Thoracic aorta (tissue), 2 donors: ENCODE data around the gene FANCI. TPM values are rescaled to one million over a fixed set of nuclear protein-coding genes. Genes with fewer than 3 reads are reported as not detected.

Experiments used
- ATAC-seq: fragments of 150-250 bp; one replicate; pipeline ENCODE4 v1.8.0; 2017; ENCODE audit warnings: low read depth; ENCODE audit not compliant: insufficient number of reproducible peaks, low FRiP score
- DNase-seq: peaks from one replicate; pipeline ENCODE4 v3.0.0-alpha.2; 2020; ENCODE audit warnings: low spot score
- H3K27ac ChIP-seq, 2 donors: fragments of 200-600 bp; sonication (generic); 1 replicate in 1 of 2; 2 replicates in 1 of 2; pipeline ENCODE4 v1.5.1; 2016; ENCODE audit warnings: mild to moderate bottlenecking in 2 of 2, moderate library complexity in 2 of 2
- H3K27me3 ChIP-seq: fragments of 200-600 bp; sonication (generic); replicated peaks from 2 replicates; pipeline ENCODE4 v1.6.0; 2016; ENCODE audit warnings: mild to moderate bottlenecking; ENCODE audit not compliant: insufficient read depth
- H3K36me3 ChIP-seq: fragments of 200-600 bp; sonication (generic); one replicate; pipeline ENCODE4 v1.5.1; 2016
- H3K4me1 ChIP-seq, 2 donors: fragments of 200-600 bp; sonication (generic); 1 replicate in 1 of 2; 2 replicates in 1 of 2; pipeline versions ENCODE4 v1.5.1 to v1.6.0; 2016; ENCODE audit warnings: low read depth in 2 of 2, mild to moderate bottlenecking in 1 of 2; ENCODE audit not compliant: control insufficient read depth in 1 of 2
- H3K4me3 ChIP-seq: fragments of 200-600 bp; sonication (generic); 2 replicates; pipeline ENCODE4 v1.5.1; 2016; ENCODE audit warnings: mild to moderate bottlenecking
- H3K9me3 ChIP-seq: fragments of 200-600 bp; sonication (generic); 2 replicates; pipeline ENCODE4 v1.5.1; 2016
- CTCF ChIP-seq: fragments of 200-600 bp; sonication (generic); IDR thresholded peaks from one replicate; pipeline ENCODE4 v1.5.1; 2019; ENCODE audit warnings: antibody characterized with exemption
- total RNA-seq, 2 donors: library from RNA; depleted of rRNA; stranded (reverse); fragments of >200 nt; gene quantifications; one replicate each; pipeline versions ENCODE4 v1.1.0 to v1.2.3, GENCODE V29; 2016

The FANCI gene
- total RNA-seq, 2 donors from 2014 or later: 3.0 to 16.2 TPM

GRCh38 chr15:89309993-89310392 lies 66.2 kb downstream of the FANCI start:
- Histone ChIP-seq H3K36me3 (peaks cover 2% of the 10 kb centered on the region), H3K4me1 (no peaks in the 10 kb centered on the region), H3K9me3 (no peaks in the 10 kb centered on the region), H3K27me3 (no peaks in the 10 kb centered on the region), H3K4me3 (no peak overlapping the region), H3K27ac (no peak overlapping the region)
- no peak for TF ChIP-seq CTCF
- DNase-seq: no peak
- no peak for ATAC-seq

GRCh38 chr15:89315375-89315929 lies 71.7 kb downstream of the FANCI start:
- ATAC-seq (no peak), DNase-seq (no peak)
- no peak for TF ChIP-seq CTCF
- Histone ChIP-seq H3K36me3 (peaks cover 48% of the 10 kb centered on the region), H3K27me3 (no peaks in the 10 kb centered on the region), H3K9me3 (no peaks in the 10 kb centered on the region), H3K4me3 (no peak overlapping the region), H3K27ac (no peak overlapping the region), H3K4me1 (no peaks in the 10 kb centered on the region)

- no peak for TF ChIP-seq CTCF
- ATAC-seq: no peak
Observed at GRCh38 chr15:89316504-89316903, 72.7 kb downstream of the FANCI start.

GRCh38 chr15:89317186-89317720 lies 73.5 kb downstream of the FANCI start:
- Histone ChIP-seq H3K27ac (no peak overlapping the region), H3K36me3 (peaks cover 66% of the 10 kb centered on the region), H3K4me1 (no peaks in the 10 kb centered on the region), H3K4me3 (no peak overlapping the region), H3K27me3 (no peaks in the 10 kb centered on the region), H3K9me3 (no peaks in the 10 kb centered on the region)
- TF ChIP-seq CTCF: no peak
- ATAC-seq (no peak), DNase-seq (no peak)

More at GRCh38 chr15:89316504-89316903, 72.7 kb downstream of the FANCI start:
- H3K27me3 ChIP-seq: no peaks in the 10 kb centered on the region
- no peak overlapping the region for H3K4me3 ChIP-seq
- no peaks in the 10 kb centered on the region for H3K4me1 ChIP-seq
- DNase-seq: no peak
- no peak overlapping the region for H3K27ac ChIP-seq
- H3K9me3 ChIP-seq: no peaks in the 10 kb centered on the region
- H3K36me3 ChIP-seq: peaks cover 59% of the 10 kb centered on the region

- no peaks in the 10 kb centered on the region for H3K9me3 ChIP-seq
- no peaks in the 10 kb centered on the region for H3K4me1 ChIP-seq
- H3K4me3 ChIP-seq: no peak overlapping the region
- ATAC-seq (no peak), DNase-seq (no peak)
- H3K27ac ChIP-seq: no peak overlapping the region
- H3K36me3 ChIP-seq: peaks cover 91% of the 10 kb centered on the region
- H3K27me3 ChIP-seq: no peaks in the 10 kb centered on the region
- no peak for TF ChIP-seq CTCF
Observed at GRCh38 chr15:89319678-89320077, 75.9 kb downstream of the FANCI start.
